Astrocyte (in vitro differentiated cells and primary cell): ENCODE data around the gene KCND2.

Source experiments
- CTCF ChIP-seq: IDR thresholded peaks from 2 replicates; pipeline ENCODE4 v1.5.1; 2011; ENCODE audit warnings: low read depth, mild to moderate bottlenecking, inconsistent platforms, low read length, moderate library complexity; ENCODE audit not compliant: insufficient read depth
- EZH2 ChIP-seq: IDR thresholded peaks from 2 replicates; pipeline ENCODE4 v1.6.1; 2012; ENCODE audit warnings: mild to moderate bottlenecking, low read length, inconsistent platforms; ENCODE audit not compliant: insufficient read depth

- TF ChIP-seq CTCF (no peak), EZH2 (no peak)
Observed at GRCh38 chr7:120307991-120308545, 35.1 kb downstream of the KCND2 start.
